Ishikawa (cell line): ENCODE data around the gene VWA8.

Experiments used
- CEBPB ChIP-seq: IDR thresholded peaks from 2 replicates; pipeline ENCODE4 v1.6.1; 2012
- EP300 ChIP-seq: IDR thresholded peaks from 2 replicates; pipeline ENCODE4 v1.6.1; 2012; ENCODE audit warnings: borderline replicate concordance
- MAX ChIP-seq: IDR thresholded peaks from 2 replicates; pipeline ENCODE4 v1.6.1; 2012
- NFIC ChIP-seq: IDR thresholded peaks from 2 replicates; pipeline ENCODE4 v1.6.1; 2012
- RAD21 ChIP-seq: IDR thresholded peaks from 2 replicates; pipeline ENCODE4 v1.6.1; 2012; ENCODE audit warnings: low read depth
- REST ChIP-seq: IDR thresholded peaks from 2 replicates; pipeline ENCODE4 v1.6.1; 2012; ENCODE audit warnings: low read depth, mild to moderate bottlenecking
- TAF1 ChIP-seq: IDR thresholded peaks from 2 replicates; pipeline ENCODE4 v1.6.1; 2012; ENCODE audit warnings: low read depth, mild to moderate bottlenecking
- TEAD4 ChIP-seq: IDR thresholded peaks from 2 replicates; pipeline ENCODE4 v1.6.1; 2012

- TF ChIP-seq TAF1 (no peak), RAD21 (no peak), MAX (no peak), CEBPB (no peak), EP300 (no peak), REST (no peak), NFIC (no peak), TEAD4 (no peak)
These were observed 19.7 kb downstream of the VWA8 start for GRCh38 chr13:41941174-41941573.
